K562 (cell line): Measurements from ENCODE around the gene ZNF23. TPM values are rescaled to one million over a fixed set of nuclear protein-coding genes. Genes with fewer than 3 reads are reported as not detected.

Source experiments
- ATAC-seq: fragments of 200-7000 bp; cut with Tn5 transposase; 3 replicates; pipeline ENCODE4 v1.9.1; 2020; ENCODE audit warnings: moderate library complexity
- BruUV-seq: library from RNA; stranded (reverse); fragments of 400-500 nt; replicated peaks from 2 replicates; lab custom pipeline; 2021; lab: Mats Ljungman, UMichigan
- CTCF ChIA-PET: fragments of 300-600 bp; formaldehyde crosslinking; extraction: SDS; loops from one replicate; lab custom pipeline; 2021; ENCODE audit warnings: low intra/inter-chr PET ratio; lab: Yijun Ruan, JAX
- POLR2A ChIA-PET: fragments of 300-600, 350-650 bp; sonication (Branson Sonifier 250); formaldehyde crosslinking; extraction: SDS; loops from one replicate; lab custom pipeline; 2021; ENCODE audit warnings: antibody characterized with exemption, inconsistent platforms; lab: Yijun Ruan, JAX
- DNase-seq, 4 experiments: peaks; one replicate each; pipeline versions ENCODE4 v3.0.0 to v3.0.0-alpha.2; 2011 to 2018; ENCODE audit warnings: low spot score in 3 of 4, mixed read lengths in 3 of 4; ENCODE audit errors: extremely low read depth in 1 of 4
- FAIRE-seq: peaks from 2 replicates; lab custom pipeline; 2011; peaks lifted over from hg19 to GRCh38; lab: Jason Lieb, UNC
- H2AFZ ChIP-seq: 2 replicates; pipeline ENCODE4 v1.6.0; 2011; ENCODE audit warnings: low read depth, low read length, control low read depth, inconsistent platforms
- H3K27ac ChIP-seq: fragments of 200-600 bp; 3 replicates; pipeline ENCODE4 v1.8.0; 2011; ENCODE audit warnings: low read depth, mild to moderate bottlenecking, control low read depth, inconsistent platforms, low read length, moderate library complexity, mixed read lengths; ENCODE audit errors: extremely low read depth
- H3K27me3 ChIP-seq, 2 experiments: fragments of 300-600 bp in 1 of 2; 2 replicates in 1 of 2; 3 replicates in 1 of 2; pipeline versions ENCODE4 v1.6.0 to v1.8.0; 2011; ENCODE audit warnings: inconsistent platforms in 2 of 2, low read length in 2 of 2, mild to moderate bottlenecking in 1 of 2, mixed read lengths in 1 of 2, moderate library complexity in 1 of 2; ENCODE audit not compliant: control insufficient read depth in 2 of 2, insufficient read depth in 2 of 2
- H3K36me3 ChIP-seq: fragments of 300-600 bp; 3 replicates; pipeline ENCODE4 v1.8.0; 2011; ENCODE audit warnings: mild to moderate bottlenecking, low read length, inconsistent platforms; ENCODE audit not compliant: control insufficient read depth, insufficient read depth
- H3K4me1 ChIP-seq, 2 experiments: fragments of 200-600 bp in 1 of 2; replicated peaks in 1 of 2; 2 replicates in 1 of 2; 3 replicates in 1 of 2; pipeline versions ENCODE4 v1.5.1 to v1.8.0; 2011; ENCODE audit warnings: inconsistent platforms in 2 of 2, low read length in 2 of 2, mild to moderate bottlenecking in 1 of 2, mixed read lengths in 1 of 2, moderate library complexity in 1 of 2; ENCODE audit not compliant: control insufficient read depth in 2 of 2, insufficient read depth in 2 of 2
- H3K4me2 ChIP-seq: 2 replicates; pipeline ENCODE4 v1.6.1; 2011; ENCODE audit warnings: low read length, control low read depth, inconsistent platforms, mixed read lengths; ENCODE audit not compliant: insufficient read depth
- H3K4me3 ChIP-seq: fragments of 200-600 bp; sonication (generic), shearing (Covaris generic); 2 replicates; pipeline ENCODE4 v1.5.1; 2016; ENCODE audit warnings: control low read depth, inconsistent platforms
- H3K79me2 ChIP-seq: fragments of 200-600 bp; 3 replicates; pipeline ENCODE4 v1.8.0; 2011; ENCODE audit warnings: low read length, inconsistent platforms; ENCODE audit not compliant: control insufficient read depth, insufficient read depth
- H3K9ac ChIP-seq, 2 experiments: 2 replicates each; pipeline versions ENCODE4 v1.6.0 to v1.6.1; 2011; ENCODE audit warnings: low read depth in 2 of 2, low read length in 2 of 2, control low read depth in 1 of 2, inconsistent platforms in 1 of 2, mild to moderate bottlenecking in 1 of 2, mixed read lengths in 1 of 2; ENCODE audit not compliant: insufficient read depth in 1 of 2
- H3K9me1 ChIP-seq: one replicate; pipeline ENCODE4 v1.6.0; 2011; ENCODE audit warnings: inconsistent platforms, mild to moderate bottlenecking, low read length, moderate library complexity; ENCODE audit not compliant: control insufficient read depth, insufficient read depth
- H3K9me3 ChIP-seq: replicated peaks from 2 replicates; pipeline ENCODE4 v1.5.1; 2011; ENCODE audit warnings: low read depth, low read length, inconsistent platforms; ENCODE audit not compliant: control insufficient read depth, insufficient read depth
- H4K20me1 ChIP-seq: replicated peaks from 2 replicates; pipeline ENCODE4 v1.6.1; 2011; ENCODE audit warnings: low read length, inconsistent platforms, mixed read lengths; ENCODE audit not compliant: control insufficient read depth, insufficient read depth
- CBX1 ChIP-seq: sonication (generic); IDR thresholded peaks from 2 replicates; pipeline ENCODE4 v1.6.1; 2016; ENCODE audit warnings: antibody characterized with exemption, low read depth, mild to moderate bottlenecking
- CEBPG ChIP-seq, 3 experiments: fragments of 200-800 bp in 1 of 3; sonication (Bioruptor generic) in 1 of 3; sonication (generic) in 1 of 3; formaldehyde crosslinking in 1 of 3; IDR thresholded peaks in 2 of 3; conservative IDR thresholded peaks in 1 of 3; 2 replicates each; pipeline versions ENCODE4 v1.6.1 to v1.8.0; 2016 to 2022; ENCODE audit warnings: missing compliant biosample characterization in 2 of 3, missing genetic modification characterization in 2 of 3, mild to moderate bottlenecking in 1 of 3, missing genetic modification reagents in 1 of 3
- FOXO4 ChIP-seq: fragments of 450-650 bp; formaldehyde crosslinking; IDR thresholded peaks from 2 replicates; pipeline ENCODE4 v1.4.0; 2020; ENCODE audit warnings: mild to moderate bottlenecking, moderate library complexity
- MAZ ChIP-seq, 2 experiments: fragments of 450-650 bp in 1 of 2; sonication (generic) in 1 of 2; formaldehyde crosslinking; IDR thresholded peaks in 1 of 2; conservative IDR thresholded peaks in 1 of 2; 2 replicates each; pipeline versions ENCODE4 v1.4.0 to v1.5.0; 2020; ENCODE audit warnings: mild to moderate bottlenecking in 1 of 2, missing genetic modification reagents in 1 of 2
- POLR2A ChIP-seq: fragments of 450-650 bp; conservative IDR thresholded peaks from 2 replicates; pipeline ENCODE4 v1.6.1; 2016
- TCF7L2 ChIP-seq: fragments of 150-350 bp; IDR thresholded peaks from 2 replicates; pipeline ENCODE4 v1.6.1; 2016; ENCODE audit warnings: low read depth, mild to moderate bottlenecking, low read length, moderate library complexity
- TEAD1 ChIP-seq, 2 experiments: fragments of 450-650 bp in 1 of 2; sonication (generic) in 1 of 2; formaldehyde crosslinking; IDR thresholded peaks; 2 replicates each; pipeline versions ENCODE4 v1.4.0 to v1.8.0; 2020 to 2022; ENCODE audit warnings: mild to moderate bottlenecking in 2 of 2, missing genetic modification reagents in 1 of 2
- ZNF280B ChIP-seq: fragments of 250-450 bp; sonication (Bioruptor Pico); IDR thresholded peaks from 2 replicates; pipeline ENCODE4 v1.5.1; 2021; ENCODE audit warnings: mild to moderate bottlenecking
- WGBS: fragments of 100-300 bp; shearing (Covaris generic); methylation state at CpG from one replicate; pipeline ENCODE4 v1.1.6; 2016; ENCODE audit warnings: low coverage, mixed read lengths; ENCODE audit not compliant: insufficient coverage; ENCODE audit errors: missing lambda C conversion rate; 5-methylcytosine and 5-hydroxymethylcytosine counted together
- in situ Hi-C: fragments of 300-500 bp; cut with MboI; formaldehyde crosslinking; loops from 4 replicates; pipeline ENCODE4 v1.15.0; 2018; ENCODE audit warnings: inconsistent platforms, mixed read lengths
- intact Hi-C: fragments of 100-400 bp; cut with micrococcal nuclease; formaldehyde crosslinking; loops from 2 replicates; pipeline ENCODE4 v1.14.2; 2022
- polyA plus RNA-seq, 8 experiments: library from polyadenylated mRNA; depleted of rRNA in 4 of 8; stranded (reverse) in 5 of 8; unstranded in 3 of 8; fragments of >200 nt; fragmentation: Nextera tagmentation in 2 of 8; fragmentation: Illumina TruSeq in 1 of 8; extraction: Ambion mirVana in 2 of 8; extraction: Trizol in 1 of 8; gene quantifications; 2 replicates each; pipeline versions ENCODE4 v1.2.1 to v1.2.3, GENCODE V29; 2011 to 2014; ENCODE audit warnings: inconsistent platforms in 1 of 8, missing spikeins in 1 of 8
- total RNA-seq, 7 experiments: library from RNA; depleted of rRNA in 6 of 7; stranded (reverse); fragments of >200 nt in 6 of 7; fragmentation: Illumina TruSeq in 2 of 7; extraction: Trizol in 2 of 7; gene quantifications; 2 replicates each; pipeline versions ENCODE4 v1.2.1 to v1.2.3, GENCODE V29; 2011 to 2021; ENCODE audit warnings: low replicate concordance in 1 of 7

Gene ZNF23
- total and polyA plus RNA-seq, 9 of the 15 experiments (the other 6 are each of a cell fraction or from before 2014, with no cell fraction given), result 4.7 to 13.4 (median 11.2) TPM

- no peaks in the 10 kb centered on the region for H3K9me1 ChIP-seq
- H3K36me3 ChIP-seq, result no peaks in the 10 kb centered on the region
- no peak for TF ChIP-seq TEAD1 (CRISPR knock-in tag; IDR thresholded peaks at IDR 0.05)
- no peak for TF ChIP-seq ZNF280B (CRISPR knock-in tag)
- TF ChIP-seq CEBPG (CRISPR knock-in tag; IDR thresholded peaks at IDR 0.05), result no peak
- 0 out of 4 replicates have a peak, but pooled peaks of 1 of the 2 experiments have one; percentile 14 for TF ChIP-seq CEBPG (tag; conservative IDR thresholded peaks at IDR 0.05 in 1 of 2, IDR thresholded peaks at IDR 0.05 in 1 of 2)
- TF ChIP-seq TCF7L2, result no peak
- TF ChIP-seq FOXO4, result no peak
- no peak for TF ChIP-seq CBX1
- TF ChIP-seq POLR2A, result no peak
- no peak for TF ChIP-seq MAZ (CRISPR knock-in tag; conservative IDR thresholded peaks at IDR 0.05 in 1 of 2, IDR thresholded peaks at IDR 0.05 in 1 of 2)
- POLR2A ChIA-PET, result no interaction called here
- intact Hi-C loops, result no loop called here
- WGBS, result 8% methylated on average over 5 of the region's 5 CpGs
- H4K20me1 ChIP-seq, result 0 out of 2 replicates have a peak, but pooled peaks cover 12% of the 10 kb centered on the region
- peaks cover 11 to 30% of the 10 kb centered on the region in 2 experiments for H3K27me3 ChIP-seq
- CTCF ChIA-PET, result interaction anchor here (1.8 to 4.0 kb wide), 3 partner anchors 26 to 197 kb away, joined by 10 to 53 read pairs (median 15); no protein-coding TSS in a partner anchor
- H3K4me1 ChIP-seq, result peaks cover 0 to 10% of the 10 kb centered on the region in 2 experiments; a peak in 2 of 5 replicates
- H3K9ac ChIP-seq, result no peak overlapping the region
- no peak for DNase-seq
- no peak for ATAC-seq
- H3K9me3 ChIP-seq, result no peaks in the 10 kb centered on the region
- H3K4me2 ChIP-seq, result no peak overlapping the region
- H2AFZ ChIP-seq, result no peak overlapping the region
- H3K4me3 ChIP-seq, result no peak overlapping the region
- H3K27ac ChIP-seq, result no peak overlapping the region
- in situ Hi-C loops, result loop anchor here (5.0 kb wide), 1 partner anchor 83 kb away; no protein-coding TSS in a partner anchor
- no TSS peak for BruUV-seq
- FAIRE-seq, result no peak
- H3K79me2 ChIP-seq, result no peaks in the 10 kb centered on the region
These were observed 48.0 kb downstream of the ZNF23 start for GRCh38 chr16:71414038-71414437.
